ENCODE data around the gene TRIM2.

TRIM2 gene

GRCh38 chr4:153204728-153205648, 745 bp downstream of the TRIM2 start:
- TF ChIP-seq, protein P1, sequence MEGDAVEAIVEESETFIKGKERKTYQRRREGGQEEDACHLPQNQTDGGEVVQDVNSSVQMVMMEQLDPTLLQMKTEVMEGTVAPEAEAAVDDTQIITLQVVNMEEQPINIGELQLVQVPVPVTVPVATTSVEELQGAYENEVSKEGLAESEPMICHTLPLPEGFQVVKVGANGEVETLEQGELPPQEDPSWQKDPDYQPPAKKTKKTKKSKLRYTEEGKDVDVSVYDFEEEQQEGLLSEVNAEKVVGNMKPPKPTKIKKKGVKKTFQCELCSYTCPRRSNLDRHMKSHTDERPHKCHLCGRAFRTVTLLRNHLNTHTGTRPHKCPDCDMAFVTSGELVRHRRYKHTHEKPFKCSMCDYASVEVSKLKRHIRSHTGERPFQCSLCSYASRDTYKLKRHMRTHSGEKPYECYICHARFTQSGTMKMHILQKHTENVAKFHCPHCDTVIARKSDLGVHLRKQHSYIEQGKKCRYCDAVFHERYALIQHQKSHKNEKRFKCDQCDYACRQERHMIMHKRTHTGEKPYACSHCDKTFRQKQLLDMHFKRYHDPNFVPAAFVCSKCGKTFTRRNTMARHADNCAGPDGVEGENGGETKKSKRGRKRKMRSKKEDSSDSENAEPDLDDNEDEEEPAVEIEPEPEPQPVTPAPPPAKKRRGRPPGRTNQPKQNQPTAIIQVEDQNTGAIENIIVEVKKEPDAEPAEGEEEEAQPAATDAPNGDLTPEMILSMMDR (IDR thresholded peaks at IDR 0.05; ENCODE audit: low read depth, low read length, missing control alignments), result no peak
- no peak for DNase-seq (ENCODE audit: low read depth)
- no peak overlapping the region for H3K4me3 ChIP-seq (ENCODE audit: low read depth, low read length)

- DNase-seq (ENCODE audit: low read depth), result no peak
- TF ChIP-seq, protein P1 (IDR thresholded peaks at IDR 0.05; ENCODE audit: low read depth, low read length, missing control alignments), result no peak
Measured at GRCh38 chr4:153205757-153206156, 1.5 kb downstream of the TRIM2 start.

GRCh38 chr4:153206534-153206933, 2.3 kb downstream of the TRIM2 start:
- TF ChIP-seq, protein P1 (IDR thresholded peaks at IDR 0.05; ENCODE audit: low read depth, low read length, missing control alignments), result no peak
- DNase-seq (ENCODE audit: low read depth), result no peak
- no peak overlapping the region for H3K4me3 ChIP-seq (ENCODE audit: low read depth, low read length)

More at GRCh38 chr4:153205757-153206156, 1.5 kb downstream of the TRIM2 start:
- H3K4me3 ChIP-seq (ENCODE audit: low read depth, low read length), result no peak overlapping the region

DNA sequence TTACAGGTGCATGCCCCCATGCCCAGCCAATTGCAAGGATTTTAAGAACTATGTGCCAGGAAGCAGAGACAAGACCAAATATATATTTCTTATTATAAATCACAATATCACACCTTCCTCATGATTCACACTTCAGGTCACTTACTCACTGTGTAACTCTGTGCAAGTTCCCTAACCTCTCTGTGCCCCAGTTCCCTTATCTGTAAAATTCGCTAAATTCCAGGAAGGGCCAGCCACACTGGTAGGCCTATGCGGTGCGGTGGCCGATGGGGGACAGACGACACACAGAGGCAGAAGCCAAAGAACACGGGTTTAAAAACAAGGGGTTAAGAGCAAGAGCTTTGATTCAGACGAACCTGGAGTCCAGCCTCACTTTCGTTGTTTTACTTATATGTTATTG, 2.8 kb downstream of the TRIM2 start:
- H3K4me3 ChIP-seq (ENCODE audit: low read depth, low read length), result no peak overlapping the region
- TF ChIP-seq, protein P1 (IDR thresholded peaks at IDR 0.05; ENCODE audit: low read depth, low read length, missing control alignments), result no peak
- DNase-seq (ENCODE audit: low read depth), result no peak

GRCh38 chr4:153207567-153207966, 3.3 kb downstream of the TRIM2 start:
- TF ChIP-seq, protein P1 (IDR thresholded peaks at IDR 0.05; ENCODE audit: low read depth, low read length, missing control alignments), result peak; percentile 23
- DNase-seq (ENCODE audit: low read depth), result no peak
- H3K4me3 ChIP-seq (ENCODE audit: low read depth, low read length), result no peak overlapping the region

DNA sequence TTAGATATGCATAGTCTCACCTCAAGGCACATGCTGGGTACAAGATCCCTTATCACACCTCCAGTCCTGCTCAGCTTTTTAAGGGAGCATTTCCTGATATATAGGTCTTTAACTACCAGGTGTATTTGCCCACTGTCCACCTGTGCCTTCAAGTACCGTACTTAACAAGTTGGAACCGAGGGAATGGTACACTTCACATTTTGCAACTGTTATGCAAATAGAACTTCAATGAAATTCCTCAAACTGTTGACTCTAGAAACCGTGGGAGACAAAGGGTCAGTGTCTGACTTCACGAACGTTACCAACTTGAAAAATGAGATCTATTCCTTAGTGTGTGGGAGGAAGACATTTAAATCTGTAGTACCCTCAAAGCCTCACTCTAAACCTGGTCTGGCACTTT, 5.2 kb downstream of the TRIM2 start:
- TF ChIP-seq, protein P1 (IDR thresholded peaks at IDR 0.05; ENCODE audit: low read depth, low read length, missing control alignments), result no peak
- no peak for DNase-seq (ENCODE audit: low read depth)
- H3K4me3 ChIP-seq (ENCODE audit: low read depth, low read length), result no peak overlapping the region

Data from GM12864 (cell line).